Measurements from ENCODE around the gene CDH23. TPM values are rescaled to one million over a fixed set of nuclear protein-coding genes. Genes with fewer than 3 reads are reported as not detected.

Gene CDH23
- total RNA-seq, 2 donors from 2014 or later, result 1.4 to 1.6 TPM

DNA sequence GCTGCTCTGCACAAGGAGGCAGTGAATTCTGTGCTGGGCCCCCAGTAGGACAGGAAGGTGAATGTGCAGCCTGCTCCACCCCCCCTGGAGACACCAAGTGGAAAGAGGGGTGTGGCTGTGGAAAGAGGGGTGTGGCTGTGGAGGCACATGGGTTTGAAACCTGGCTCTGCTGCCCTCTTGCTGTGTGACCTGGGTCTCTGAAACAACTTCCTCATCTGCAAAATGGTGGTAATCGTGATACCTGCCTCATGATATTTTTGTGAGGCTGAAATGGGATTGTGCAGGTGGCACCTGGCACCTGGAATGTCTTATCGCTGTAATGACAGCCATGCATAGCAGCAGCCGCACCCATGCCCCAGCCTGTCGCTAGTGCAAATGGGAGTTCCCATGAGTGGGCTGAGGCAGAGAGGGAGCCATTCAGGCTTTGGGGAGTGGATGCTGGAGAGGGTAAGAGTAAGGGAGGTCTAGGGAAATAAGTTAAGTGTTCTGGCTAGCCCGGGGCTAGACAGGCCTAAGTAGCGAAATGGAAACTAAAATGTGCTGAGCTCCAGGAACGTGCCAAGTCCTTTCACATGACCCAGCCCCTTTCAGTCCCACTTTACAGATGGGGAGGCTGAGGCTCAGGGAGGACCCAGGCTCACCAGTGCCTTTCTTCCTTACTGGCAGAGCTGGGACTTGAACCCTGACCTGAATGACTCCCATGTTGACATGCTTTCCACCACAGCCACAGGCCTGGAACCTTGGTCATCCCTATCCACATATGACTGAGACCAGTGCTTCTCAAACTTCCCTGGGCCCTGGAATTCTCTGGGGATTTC is 287.8 kb downstream of the CDH23 start:
- Histone ChIP-seq H3K27me3 (no peaks in the 10 kb centered on the region), H3K4me3 (no peak overlapping the region), H3K36me3 (no peaks in the 10 kb centered on the region), H3K9me3 (no peaks in the 10 kb centered on the region), H3K4me1 (no peaks in the 10 kb centered on the region), H3K9ac (ENCODE audit: low read depth in 2 of 2, low read length in 2 of 2) (no peak overlapping the region), H3K27ac (no peak overlapping the region)
- TF ChIP-seq, protein P1, sequence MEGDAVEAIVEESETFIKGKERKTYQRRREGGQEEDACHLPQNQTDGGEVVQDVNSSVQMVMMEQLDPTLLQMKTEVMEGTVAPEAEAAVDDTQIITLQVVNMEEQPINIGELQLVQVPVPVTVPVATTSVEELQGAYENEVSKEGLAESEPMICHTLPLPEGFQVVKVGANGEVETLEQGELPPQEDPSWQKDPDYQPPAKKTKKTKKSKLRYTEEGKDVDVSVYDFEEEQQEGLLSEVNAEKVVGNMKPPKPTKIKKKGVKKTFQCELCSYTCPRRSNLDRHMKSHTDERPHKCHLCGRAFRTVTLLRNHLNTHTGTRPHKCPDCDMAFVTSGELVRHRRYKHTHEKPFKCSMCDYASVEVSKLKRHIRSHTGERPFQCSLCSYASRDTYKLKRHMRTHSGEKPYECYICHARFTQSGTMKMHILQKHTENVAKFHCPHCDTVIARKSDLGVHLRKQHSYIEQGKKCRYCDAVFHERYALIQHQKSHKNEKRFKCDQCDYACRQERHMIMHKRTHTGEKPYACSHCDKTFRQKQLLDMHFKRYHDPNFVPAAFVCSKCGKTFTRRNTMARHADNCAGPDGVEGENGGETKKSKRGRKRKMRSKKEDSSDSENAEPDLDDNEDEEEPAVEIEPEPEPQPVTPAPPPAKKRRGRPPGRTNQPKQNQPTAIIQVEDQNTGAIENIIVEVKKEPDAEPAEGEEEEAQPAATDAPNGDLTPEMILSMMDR (IDR thresholded peaks at IDR 0.05), result no peak
- intact Hi-C loops (cut with DNase I), result no loop called here
- DNase-seq, result peak; percentile 48

DNA sequence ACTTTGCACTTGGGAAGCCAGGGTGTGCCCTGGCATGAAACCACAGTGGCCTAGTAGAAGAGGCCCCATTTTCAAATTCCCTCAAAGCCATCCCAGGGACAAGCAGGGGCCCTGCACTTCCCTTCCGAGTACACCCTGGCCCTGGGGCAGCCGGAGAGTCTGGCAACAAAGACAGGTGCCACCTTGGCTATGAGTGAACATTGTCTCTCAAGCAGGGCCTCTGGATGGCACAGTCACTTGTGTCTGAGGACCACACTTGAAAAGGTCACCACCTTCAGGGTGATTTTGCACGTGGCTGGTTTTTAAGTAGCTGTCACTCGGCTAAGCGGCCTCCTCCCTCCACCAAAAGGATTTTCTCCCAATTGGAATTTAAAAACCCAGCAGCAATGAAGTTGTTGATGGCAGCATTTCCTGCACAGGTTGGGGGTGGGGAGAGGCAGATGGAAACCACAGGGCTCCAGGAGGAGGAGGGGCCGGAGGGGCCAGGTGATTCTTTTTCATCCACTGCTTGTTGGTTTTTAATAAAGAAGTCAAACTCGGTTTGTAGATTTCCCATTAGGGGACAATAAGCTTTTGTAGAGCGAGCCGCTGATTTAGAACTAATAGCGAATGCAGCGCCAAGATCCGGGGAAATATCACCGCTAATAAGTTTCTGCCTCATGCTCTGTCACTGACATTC is 289.0 kb downstream of the CDH23 start:
- TF ChIP-seq, protein P1 (IDR thresholded peaks at IDR 0.05), result no peak
- intact Hi-C loops (cut with DNase I), result no loop called here
- H3K9me3 ChIP-seq, result no peaks in the 10 kb centered on the region

DNA sequence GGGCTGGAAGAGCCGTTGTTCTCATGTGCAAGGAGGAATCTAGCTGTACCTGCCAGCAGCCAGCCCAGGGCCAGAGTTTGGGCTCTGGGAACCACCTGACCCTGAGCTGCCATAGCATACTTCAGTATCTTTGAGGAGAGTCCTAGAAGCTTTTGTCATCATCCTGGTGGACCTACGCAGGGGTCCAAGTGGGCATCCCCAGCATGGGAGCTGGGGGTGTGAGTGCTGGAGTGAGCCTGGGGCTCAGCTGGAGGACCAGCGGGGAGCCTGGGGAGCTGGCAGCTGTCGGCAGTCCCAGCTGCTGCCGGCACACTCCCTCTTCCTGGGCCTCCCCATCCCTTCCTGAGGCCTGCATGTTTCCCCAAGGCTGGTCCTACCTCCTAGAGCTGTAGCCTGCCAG is 290.4 kb downstream of the CDH23 start:
- intact Hi-C loops (cut with DNase I), result no loop called here
- Histone ChIP-seq H3K9ac (ENCODE audit: low read depth in 2 of 2, low read length in 2 of 2) (no peak overlapping the region), H3K4me3 (no peak overlapping the region), H3K36me3 (no peaks in the 10 kb centered on the region), H3K27ac (no peak overlapping the region), H3K9me3 (no peaks in the 10 kb centered on the region), H3K27me3 (no peaks in the 10 kb centered on the region), H3K4me1 (no peaks in the 10 kb centered on the region)
- DNase-seq, result no peak
- TF ChIP-seq, protein P1 (IDR thresholded peaks at IDR 0.05), result no peak

More for the DNA sequence above, 289.0 kb downstream of the CDH23 start:
- H3K4me1 ChIP-seq, result no peaks in the 10 kb centered on the region
- H3K36me3 ChIP-seq, result no peaks in the 10 kb centered on the region
- H3K4me3 ChIP-seq, result no peak overlapping the region
- no peak overlapping the region for H3K27ac ChIP-seq
- DNase-seq, result no peak
- no peaks in the 10 kb centered on the region for H3K27me3 ChIP-seq
- H3K9ac ChIP-seq (ENCODE audit: low read depth in 2 of 2, low read length in 2 of 2), result no peak overlapping the region

DNA sequence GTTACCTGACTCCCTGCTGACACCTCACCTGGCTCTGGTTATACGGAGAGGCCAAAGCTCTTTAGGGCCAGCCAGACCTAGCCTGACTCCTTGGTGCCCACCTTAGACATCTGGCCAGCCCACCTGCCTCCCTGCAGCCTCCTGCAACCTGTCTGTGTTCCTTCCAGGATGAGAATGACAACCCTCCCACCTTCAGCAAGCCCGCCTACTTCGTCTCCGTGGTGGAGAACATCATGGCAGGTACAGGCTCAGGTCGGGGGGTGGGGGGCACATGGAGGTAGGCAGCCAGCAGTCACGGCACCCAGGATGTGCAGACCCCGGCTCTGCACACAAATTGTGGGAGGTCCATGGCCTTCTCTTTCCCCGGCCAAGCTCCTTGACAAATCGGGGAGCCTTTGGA is 290.8 kb downstream of the CDH23 start:
- H3K4me1 ChIP-seq, result no peaks in the 10 kb centered on the region
- H3K4me3 ChIP-seq, result no peak overlapping the region
- no peaks in the 10 kb centered on the region for H3K9me3 ChIP-seq
- DNase-seq, result no peak
- no peak overlapping the region for H3K27ac ChIP-seq
- H3K36me3 ChIP-seq, result no peaks in the 10 kb centered on the region
- H3K9ac ChIP-seq (ENCODE audit: low read depth in 2 of 2, low read length in 2 of 2), result no peak overlapping the region
- intact Hi-C loops (cut with DNase I), result no loop called here
- H3K27me3 ChIP-seq, result no peaks in the 10 kb centered on the region
- TF ChIP-seq, protein P1 (IDR thresholded peaks at IDR 0.05), result no peak

DNA sequence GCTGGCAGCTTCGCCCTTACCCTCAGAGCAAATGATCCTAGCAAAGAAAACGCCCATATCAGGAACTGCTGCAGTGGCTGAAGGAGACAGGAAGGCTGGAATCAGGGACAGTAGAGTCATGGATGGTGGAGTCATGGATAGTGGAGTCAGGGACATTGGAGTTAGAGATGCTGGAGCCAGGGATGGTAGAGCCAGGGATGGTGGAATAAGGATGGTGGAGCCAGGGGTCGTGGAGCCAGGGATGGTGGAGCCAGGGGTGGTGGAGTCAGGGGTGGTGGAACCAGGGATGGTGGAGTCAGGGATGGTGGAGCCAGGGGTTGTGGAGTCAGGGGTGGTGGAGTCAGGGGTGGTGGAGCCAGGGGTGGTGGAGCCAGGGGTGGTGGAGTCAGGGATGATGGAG is 291.5 kb downstream of the CDH23 start:
- no peaks in the 10 kb centered on the region for H3K4me1 ChIP-seq
- TF ChIP-seq, protein P1 (IDR thresholded peaks at IDR 0.05), result no peak
- no peak for DNase-seq
- no peaks in the 10 kb centered on the region for H3K36me3 ChIP-seq
- no peaks in the 10 kb centered on the region for H3K9me3 ChIP-seq
- H3K27ac ChIP-seq, result no peak overlapping the region
- no peak overlapping the region for H3K4me3 ChIP-seq
- H3K27me3 ChIP-seq, result no peaks in the 10 kb centered on the region
- intact Hi-C loops (cut with DNase I), result no loop called here
- no peak overlapping the region for H3K9ac ChIP-seq (ENCODE audit: low read depth in 2 of 2, low read length in 2 of 2)

Measured in colonic mucosa (tissue), 4 donors.